Measurements from ENCODE around the gene SNX20. TPM values are rescaled to one million over a fixed set of nuclear protein-coding genes. Genes with fewer than 3 reads are reported as not detected.
A peak's percentile ranks its signal among the peaks of the same experiment; 100 is the strongest.

SNX20 gene
- total RNA-seq, 4 donors from 2014 or later, result 0.84 to 1.8 (median 1.0) TPM

DNA sequence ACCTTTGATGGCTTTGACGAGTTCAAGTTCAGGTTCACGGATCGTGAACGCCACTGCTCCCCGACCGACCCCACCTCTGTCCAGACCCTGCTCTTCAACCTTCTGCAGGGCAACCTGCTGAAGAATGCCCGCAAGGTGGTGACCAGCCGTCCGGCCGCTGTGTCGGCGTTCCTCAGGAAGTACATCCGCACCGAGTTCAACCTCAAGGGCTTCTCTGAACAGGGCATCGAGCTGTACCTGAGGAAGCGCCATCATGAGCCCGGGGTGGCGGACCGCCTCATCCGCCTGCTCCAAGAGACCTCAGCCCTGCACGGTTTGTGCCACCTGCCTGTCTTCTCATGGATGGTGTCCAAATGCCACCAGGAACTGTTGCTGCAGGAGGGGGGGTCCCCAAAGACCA is 29.9 kb upstream of the SNX20 start:
- Histone ChIP-seq H3K4me3 (no peak overlapping the region), H3K36me3 (peaks cover 0 to 3% of the 10 kb centered on the region in 2 donors), H3K9me3 (no peaks in the 10 kb centered on the region), H3K27ac (peak overlapping the region in 1 of 4 donors; percentile 48), H3K4me1 (peaks cover 0 to 17% (median 0%) of the 10 kb centered on the region in 3 donors), H3K27me3 (no peaks in the 10 kb centered on the region)
- ATAC-seq, result no peak
- TF ChIP-seq POLR2AphosphoS5 (IDR thresholded peaks at IDR 0.05) (no peak), EP300 (IDR thresholded peaks at IDR 0.05) (no peak), CTCF (IDR thresholded peaks at IDR 0.05) (no peak)
- 90% methylated on average over 6 of the region's 21 CpGs; no CpG with 5 or more reads in 1 of the 2 donors for WGBS, 2 donors (ENCODE audit: low coverage in 1 of 2)

DNA sequence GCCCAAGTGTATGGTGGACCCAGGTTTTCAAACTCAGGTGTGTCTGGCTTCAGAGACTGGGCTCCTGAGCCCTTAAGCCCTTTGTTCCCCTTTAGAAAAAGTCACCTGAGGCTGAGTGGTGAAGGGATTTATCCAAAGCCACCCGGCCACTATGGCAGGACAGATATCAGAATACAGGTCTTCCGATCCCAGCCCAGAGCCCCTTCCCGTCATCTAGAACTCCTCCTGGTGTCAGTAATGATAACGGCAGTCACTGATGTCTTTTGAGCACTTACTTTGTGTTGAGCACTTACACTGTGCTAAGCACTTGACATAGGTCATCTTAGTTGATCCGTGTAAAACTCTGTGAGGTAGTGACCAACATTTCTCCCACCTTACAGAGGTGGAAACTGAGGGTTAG is 28.9 kb upstream of the SNX20 start:
- WGBS, 2 donors (ENCODE audit: low coverage in 1 of 2), result 71 to 74% methylated on average over 2 to 3 of the region's 5 CpGs
- peaks cover 0 to 3% of the 10 kb centered on the region in 2 donors for H3K36me3 ChIP-seq
- no peak for ATAC-seq
- TF ChIP-seq POLR2AphosphoS5 (IDR thresholded peaks at IDR 0.05) (no peak), POLR2A (IDR thresholded peaks at IDR 0.05) (no peak), CTCF (IDR thresholded peaks at IDR 0.05) (no peak), EP300 (IDR thresholded peaks at IDR 0.05) (no peak)
- H3K27me3 ChIP-seq, result no peaks in the 10 kb centered on the region
- H3K4me3 ChIP-seq, result no peak overlapping the region
- peaks cover 0 to 5% (median 0%) of the 10 kb centered on the region in 3 donors for H3K9me3 ChIP-seq
- peaks cover 0 to 17% (median 0%) of the 10 kb centered on the region in 3 donors for H3K4me1 ChIP-seq
- no peak overlapping the region for H3K27ac ChIP-seq

- H3K9me3 ChIP-seq, result peaks cover 0 to 13% (median 0%) of the 10 kb centered on the region in 3 donors
- H3K4me1 ChIP-seq, result peaks cover 0 to 17% (median 0%) of the 10 kb centered on the region in 3 donors
- peak; percentile 36 for ATAC-seq
- H3K27ac ChIP-seq, result no peak overlapping the region
- TF ChIP-seq POLR2A (IDR thresholded peaks at IDR 0.05), result no peak
- TF ChIP-seq POLR2AphosphoS5 (IDR thresholded peaks at IDR 0.05), result no peak
- TF ChIP-seq CTCF (IDR thresholded peaks at IDR 0.05), result no peak
- TF ChIP-seq EP300 (IDR thresholded peaks at IDR 0.05), result no peak
- no peaks in the 10 kb centered on the region for H3K27me3 ChIP-seq
- no peak overlapping the region for H3K4me3 ChIP-seq
- 67 to 86% methylated on average over 3 to 4 of the region's 8 CpGs for WGBS, 2 donors (ENCODE audit: low coverage in 1 of 2)
- peaks cover 0 to 3% of the 10 kb centered on the region in 2 donors for H3K36me3 ChIP-seq
Observed at GRCh38 chr16:50709061-50709684, 28.1 kb upstream of the SNX20 start.

DNA sequence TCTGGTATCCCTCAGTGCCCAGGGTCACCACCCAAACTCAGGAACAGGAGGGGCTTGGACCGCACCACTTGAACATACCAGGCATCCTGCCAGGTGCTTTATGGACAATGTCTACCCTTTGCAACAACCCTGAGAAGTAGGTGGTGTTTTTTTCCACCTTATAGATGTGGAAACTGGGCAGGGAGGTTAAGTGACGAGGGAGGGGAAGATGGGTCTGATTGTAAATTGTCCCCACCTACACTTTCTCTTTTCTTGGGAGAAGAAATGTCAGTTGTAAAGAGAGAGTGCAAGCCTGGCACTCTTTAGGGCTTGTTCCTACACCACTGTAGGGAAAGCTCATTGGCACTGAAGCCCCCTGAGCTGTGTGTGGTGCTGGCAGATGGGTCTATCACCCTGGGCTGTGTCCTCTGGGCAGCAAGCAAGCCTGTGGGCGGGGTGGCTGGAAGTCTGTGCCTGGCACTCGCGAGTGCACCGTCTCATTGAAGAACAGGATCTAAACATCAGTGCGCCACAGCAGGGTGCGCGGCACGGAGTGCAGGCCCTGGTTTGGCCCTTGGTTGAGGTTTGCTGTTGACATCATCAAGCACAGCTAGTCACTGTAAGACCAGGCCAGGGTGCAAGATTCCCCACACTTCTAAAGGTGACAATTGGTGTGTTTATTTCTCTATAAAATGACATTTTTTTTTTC is 27.4 kb upstream of the SNX20 start:
- Histone ChIP-seq H3K27me3 (no peaks in the 10 kb centered on the region), H3K36me3 (peaks cover 0 to 3% of the 10 kb centered on the region in 2 donors), H3K27ac (no peak overlapping the region), H3K9me3 (peaks cover 0 to 19% (median 0%) of the 10 kb centered on the region in 3 donors), H3K4me1 (peaks cover 0 to 17% (median 0%) of the 10 kb centered on the region in 3 donors), H3K4me3 (no peak overlapping the region)
- WGBS, 2 donors (ENCODE audit: low coverage in 1 of 2), result 80 to 84% methylated on average over 2 to 6 of the region's 10 CpGs
- ATAC-seq, result no peak
- no peak for TF ChIP-seq POLR2A (IDR thresholded peaks at IDR 0.05)
- TF ChIP-seq CTCF (IDR thresholded peaks at IDR 0.05), result no peak
- no peak for TF ChIP-seq EP300 (IDR thresholded peaks at IDR 0.05)
- TF ChIP-seq POLR2AphosphoS5 (IDR thresholded peaks at IDR 0.05), result no peak

Measured in gastroesophageal sphincter (tissue), 4 donors.